Fibroblast of lung (primary cell): ENCODE measurements around the gene CT47C1.

Source experiments
- CTCF ChIP-seq, 2 donors: IDR thresholded peaks in 1 of 2; conservative IDR thresholded peaks in 1 of 2; 1 replicate in 1 of 2; 2 replicates in 1 of 2; pipeline ENCODE4 v1.5.1; 2011 to 2012; ENCODE audit warnings: low read length in 2 of 2, control low read depth in 1 of 2, inconsistent platforms in 1 of 2, low read depth in 1 of 2, mild to moderate bottlenecking in 1 of 2
- EZH2 ChIP-seq: IDR thresholded peaks from 2 replicates; pipeline ENCODE4 v1.5.1; 2012; ENCODE audit warnings: low read length, control low read depth, mild to moderate bottlenecking; ENCODE audit errors: missing control alignments

GRCh38 chrX:119062750-119063374 lies 9.9 kb upstream of the CT47C1 start:
- TF ChIP-seq CTCF (conservative IDR thresholded peaks at IDR 0.05 in 1 of 2, IDR thresholded peaks at IDR 0.05 in 1 of 2; ENCODE audit: low read depth in 1 of 2, low read length in 2 of 2) (no peak), EZH2 (no peak)
